ENCODE measurements around the gene NFXL1.

GRCh38 chr4:47862297-47862696 lies 52.1 kb downstream of the NFXL1 start:
- TF ChIP-seq CTCF (conservative IDR thresholded peaks at IDR 0.05; ENCODE audit: low read length) (no peak), EZH2phosphoT487 (IDR thresholded peaks at IDR 0.05; ENCODE audit: borderline replicate concordance) (no peak)

All from Loucy (cell line).